Measurements from ENCODE around the gene AKNA.

DNA sequence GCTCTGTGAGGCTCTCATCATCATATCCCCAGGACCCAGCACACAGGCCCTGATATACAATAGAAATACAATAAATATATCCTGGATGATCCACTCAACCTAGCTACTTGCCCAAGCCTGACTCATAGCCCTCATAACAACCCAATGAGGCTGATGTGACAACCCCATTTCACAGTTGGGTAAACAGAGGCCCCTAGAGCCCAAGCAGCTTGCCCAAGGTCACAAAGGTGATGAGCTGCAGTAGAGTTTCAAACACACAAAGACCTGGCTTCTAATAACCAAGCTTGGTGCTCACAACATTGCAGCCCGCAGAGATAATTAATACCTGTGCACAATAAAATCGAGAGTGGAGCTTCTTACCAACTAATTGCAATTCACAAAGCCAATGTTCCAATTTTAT, 3.2 kb upstream of the AKNA start:
- TF ChIP-seq CTCF (IDR thresholded peaks at IDR 0.05; ENCODE audit: low read length) = no peak
- no peak for TF ChIP-seq EZH2 (IDR thresholded peaks at IDR 0.05; ENCODE audit: borderline replicate concordance, low read length)

All from OCI-LY1 (cell line).